HG03025 (cell line): ENCODE data around the gene TBCD.
A peak's percentile ranks its signal among the peaks of the same experiment; 100 is the strongest.
"Not testable (repeated sequence)": the region's sequence is repeated elsewhere in the genome, so short reads cannot be mapped to it uniquely, and the experiment has no call there.

Source experiments
- ATAC-seq: cut with Tn5 transposase; IDR thresholded peaks from one replicate; pipeline ENCODE4 v1.9.1; 2021; ENCODE audit warnings: mild to moderate bottlenecking, moderate library complexity; ENCODE audit not compliant: unreplicated experiment, low FRiP score

The TBCD gene

GRCh38 chr17:82726427-82726826 is 25.4 kb upstream of the TBCD start:
- no peak for ATAC-seq

DNA sequence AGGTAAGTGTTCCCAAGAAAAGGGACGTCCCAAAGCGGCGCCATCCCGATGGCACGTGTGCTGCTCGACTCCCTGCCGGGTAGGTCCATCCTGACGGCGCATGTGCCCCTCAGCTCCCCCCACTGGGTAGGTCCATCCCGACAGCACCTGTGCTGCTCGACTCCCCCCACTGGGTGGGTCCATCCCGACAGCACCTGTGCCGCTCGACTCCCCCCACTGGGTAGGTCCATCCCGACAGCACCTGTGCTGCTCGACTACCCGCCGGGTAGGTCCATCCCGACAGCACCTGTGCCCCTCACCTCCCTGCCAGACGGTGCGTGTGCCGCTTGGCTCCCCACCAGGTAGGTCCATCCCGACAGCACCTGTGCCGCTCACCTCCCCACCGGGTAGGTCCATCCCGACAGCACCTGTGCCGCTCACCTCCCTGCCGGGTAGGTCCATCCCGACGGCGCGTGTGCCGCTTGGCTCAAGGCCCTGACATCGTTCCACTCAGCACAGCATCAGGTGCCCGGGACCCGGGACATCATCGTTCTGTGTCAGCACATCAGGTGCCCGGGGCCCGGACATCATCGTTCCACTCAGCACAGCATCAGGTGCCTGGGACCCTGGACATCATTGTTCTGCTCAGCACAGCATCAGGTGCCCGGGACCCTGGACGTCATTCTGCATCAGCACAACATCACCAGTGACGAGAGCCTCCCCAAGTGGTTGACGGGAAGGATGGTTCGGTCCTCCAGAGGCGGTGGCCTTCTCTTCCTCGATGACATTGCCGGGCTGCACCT is 22.2 kb upstream of the TBCD start:
- no peak for ATAC-seq

- ATAC-seq, result no peak
These were observed 19.6 kb upstream of the TBCD start for GRCh38 chr17:82732118-82732743.

GRCh38 chr17:82734987-82735866 is 16.6 kb upstream of the TBCD start, which contains the start of gene FN3K:
FN3K (plus strand) TSS chr17:82735615; CDS start chr17:82735637, 22 bp downstream.
- no peak for ATAC-seq

- ATAC-seq, result no peak
These were observed 15.2 kb upstream of the TBCD start for GRCh38 chr17:82736511-82737185.

GRCh38 chr17:82737967-82738877 is 13.6 kb upstream of the TBCD start:
- ATAC-seq, result no peak

- no peak for ATAC-seq
These were observed 10.7 kb upstream of the TBCD start for GRCh38 chr17:82740906-82741759.

DNA sequence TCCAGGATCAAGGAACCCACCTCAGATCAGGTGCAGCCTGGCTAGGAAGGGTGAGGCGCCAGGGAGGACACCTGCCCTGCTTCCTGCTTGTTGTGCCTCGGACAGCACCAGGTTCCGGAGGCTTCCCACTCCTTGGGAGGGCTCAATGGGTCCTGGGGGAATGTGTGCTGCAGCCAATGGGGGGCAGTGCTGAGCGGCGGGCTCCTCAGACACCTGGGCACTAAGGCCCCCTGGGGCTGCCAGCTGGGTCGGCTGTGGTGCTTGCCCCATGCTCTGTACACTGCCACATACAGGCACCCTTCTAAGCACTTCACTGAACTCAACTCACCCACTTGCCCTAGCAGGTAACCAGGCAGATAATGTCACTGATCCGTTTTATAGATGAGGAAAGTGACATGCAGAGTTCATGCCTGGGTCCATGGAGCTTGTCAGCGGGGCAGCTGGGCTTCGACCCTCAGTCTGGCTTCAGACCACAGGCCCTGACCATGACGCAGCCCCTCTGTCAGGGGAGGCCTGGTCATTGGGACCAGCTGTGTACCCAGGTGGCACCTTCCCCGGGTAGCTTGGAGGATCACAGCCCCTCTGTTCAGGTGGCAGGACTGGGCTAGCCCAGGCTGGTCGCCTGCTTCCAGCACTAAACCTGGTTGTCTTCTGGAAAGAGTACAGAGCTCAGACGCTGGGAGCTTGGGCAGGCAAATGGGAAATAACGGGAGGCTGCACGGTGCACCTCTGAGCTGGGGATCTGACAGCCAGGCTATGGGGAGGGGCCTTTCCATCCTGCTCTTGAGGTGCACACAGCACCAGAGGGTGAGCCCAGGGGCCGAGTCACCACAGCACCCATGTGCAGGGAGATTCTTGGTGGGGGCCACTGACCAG is 8.3 kb upstream of the TBCD start:
- ATAC-seq, result no peak

- ATAC-seq, result not testable (repeated sequence)
These were observed 7.1 kb upstream of the TBCD start for GRCh38 chr17:82744736-82745135.

DNA sequence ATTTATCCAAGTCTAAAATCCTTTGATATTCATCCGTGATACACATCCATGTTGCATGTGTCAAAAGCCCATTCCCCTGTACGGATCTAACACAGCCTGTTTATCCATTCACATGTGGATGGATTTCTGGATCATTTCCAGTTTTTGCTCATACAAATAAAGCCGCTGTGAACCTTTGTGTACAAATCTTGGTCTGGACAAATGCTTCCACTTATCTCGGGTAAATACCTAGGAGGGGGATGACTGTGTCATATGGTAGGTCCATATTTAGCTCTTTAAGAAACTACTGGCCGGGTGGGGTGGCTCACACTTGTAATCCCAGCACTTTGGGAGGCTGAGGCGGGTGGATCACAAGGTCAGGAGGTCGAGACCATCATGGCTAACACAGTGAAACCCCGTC is 6.3 kb upstream of the TBCD start:
- no peak for ATAC-seq

DNA sequence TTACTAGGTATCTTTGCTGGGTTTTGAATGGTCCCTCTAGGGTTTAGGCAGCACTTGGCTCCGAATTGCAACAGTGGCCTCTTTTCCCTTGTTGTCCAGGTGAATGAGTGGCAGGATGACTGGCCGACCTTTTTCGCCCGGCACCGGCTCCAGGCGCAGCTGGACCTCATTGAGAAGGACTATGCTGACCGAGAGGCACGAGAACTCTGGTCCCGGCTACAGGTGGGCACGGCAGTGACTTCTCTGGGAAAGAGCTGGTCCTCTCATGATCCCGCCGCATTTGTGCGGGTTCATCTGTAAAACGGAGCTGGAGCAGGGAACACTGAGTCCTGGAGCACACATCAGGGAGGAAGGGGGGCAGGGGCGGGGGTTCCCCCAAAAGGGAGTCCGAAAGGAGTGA is 3.1 kb upstream of the TBCD start:
- no peak for ATAC-seq

DNA sequence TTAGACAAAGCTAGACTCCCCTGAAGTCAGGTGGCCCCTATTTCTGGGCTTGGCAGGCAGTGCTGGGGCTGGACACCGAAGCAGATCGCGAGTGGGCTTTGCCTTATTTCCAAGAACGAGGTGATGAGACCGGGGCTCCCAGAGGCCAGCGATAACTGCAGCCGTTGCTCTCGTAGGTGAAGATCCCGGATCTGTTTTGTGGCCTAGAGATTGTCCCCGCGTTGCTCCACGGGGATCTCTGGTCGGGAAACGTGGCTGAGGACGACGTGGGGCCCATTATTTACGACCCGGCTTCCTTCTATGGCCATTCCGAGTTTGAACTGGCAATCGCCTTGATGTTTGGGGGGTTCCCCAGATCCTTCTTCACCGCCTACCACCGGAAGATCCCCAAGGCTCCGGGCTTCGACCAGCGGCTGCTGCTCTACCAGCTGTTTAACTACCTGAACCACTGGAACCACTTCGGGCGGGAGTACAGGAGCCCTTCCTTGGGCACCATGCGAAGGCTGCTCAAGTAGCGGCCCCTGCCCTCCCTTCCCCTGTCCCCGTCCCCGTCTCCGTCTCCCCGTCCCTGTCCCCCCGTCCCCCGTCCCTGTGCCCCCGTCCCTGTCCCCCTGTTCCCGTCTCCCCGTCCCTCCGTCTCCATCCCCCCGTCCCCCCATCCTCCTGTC is 1.5 kb upstream of the TBCD start:
- no peak for ATAC-seq

DNA sequence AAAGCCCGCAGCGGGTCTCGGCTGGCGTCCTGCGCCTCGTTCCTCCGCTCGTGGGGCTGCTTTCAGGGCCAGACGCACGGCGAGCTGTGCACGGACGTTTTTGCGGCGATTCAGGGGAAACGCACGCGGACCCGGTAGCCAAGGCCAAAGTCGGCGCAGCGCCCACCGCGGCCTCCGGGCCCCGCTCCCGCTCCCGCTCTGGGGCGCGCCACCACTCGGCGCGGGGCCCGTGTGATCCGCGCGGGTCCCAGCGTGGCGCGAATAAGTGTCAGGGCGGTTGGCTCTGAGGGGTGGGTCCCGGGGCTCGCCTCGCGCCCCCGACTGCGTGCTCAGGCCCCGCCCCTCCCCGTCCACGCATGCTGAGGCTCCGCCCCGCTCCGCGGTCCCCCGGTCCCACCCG is 694 bp upstream of the TBCD start:
- ATAC-seq, result peak; percentile 23

- ATAC-seq, result peak; percentile 28
These were observed 721 bp downstream of the TBCD start for GRCh38 chr17:82752371-82753200.

DNA sequence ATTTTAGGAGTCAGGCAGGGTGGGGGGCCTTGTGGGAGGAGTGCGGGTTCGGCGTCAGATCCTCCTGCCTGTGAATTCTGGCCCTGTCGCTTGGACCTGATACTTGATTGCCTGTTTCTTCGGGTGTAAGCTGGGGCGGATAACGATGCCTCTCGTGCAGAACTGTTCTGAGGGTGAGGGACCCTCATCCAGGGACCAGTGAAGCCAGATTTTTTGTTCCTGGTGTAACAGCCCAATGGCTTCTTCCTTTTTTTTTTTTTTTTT is 1.3 kb downstream of the TBCD start:
- ATAC-seq, result no peak
